Activated naive CD4-positive, alpha-beta T cell treated with anti-CD3 and anti-CD28 coated beads, Interleukin-2, amount 50 U/mL, for 16 hours (primary cell): ENCODE measurements around the gene PDXK.

Experiments used
- DNase-seq: peaks from one replicate; pipeline ENCODE4 v3.0.0-alpha.2; 2020

The PDXK gene

DNA sequence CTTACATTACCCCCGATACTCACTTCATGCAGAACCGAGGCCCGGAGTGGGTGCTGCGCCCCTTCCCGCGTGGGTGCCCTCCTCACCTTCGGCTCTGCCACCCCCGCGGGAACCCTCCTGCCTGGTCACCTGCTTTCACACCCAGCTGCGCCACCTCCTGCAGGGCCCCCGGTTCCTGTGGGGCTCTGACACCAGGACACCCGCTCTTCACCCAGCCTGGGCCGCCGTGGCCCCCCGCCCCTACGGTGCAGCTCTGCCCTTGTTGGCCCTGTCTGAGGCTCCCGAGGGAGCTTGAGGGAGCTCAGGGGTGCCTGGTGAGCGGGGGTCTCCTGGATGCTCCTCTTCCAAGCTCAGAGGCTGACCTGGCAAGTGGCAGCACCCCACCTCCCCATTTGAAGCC, 89.4 kb downstream of the PDXK start:
- DNase-seq: no peak

DNA sequence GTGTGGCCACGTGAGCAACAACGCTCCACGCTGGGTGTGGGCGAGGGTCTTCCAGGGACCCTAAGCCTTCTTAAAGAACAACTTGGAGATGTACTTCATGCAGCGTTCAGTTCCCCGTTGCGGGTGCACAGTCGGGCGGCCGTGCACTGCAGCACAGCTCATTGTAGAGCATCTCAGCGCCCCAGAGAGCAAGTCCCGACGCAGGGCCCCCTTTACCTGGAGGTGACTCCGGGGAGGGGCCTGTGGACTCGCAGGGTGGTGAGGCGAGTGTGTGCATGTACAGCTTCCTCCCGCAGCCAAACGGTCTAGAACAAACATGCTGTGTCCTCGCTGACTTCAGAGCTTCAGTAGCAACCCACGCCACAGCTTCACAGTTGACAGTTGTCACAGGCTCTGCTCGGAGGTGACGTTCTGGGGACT, 89.9 kb downstream of the PDXK start:
- DNase-seq: no peak

DNA sequence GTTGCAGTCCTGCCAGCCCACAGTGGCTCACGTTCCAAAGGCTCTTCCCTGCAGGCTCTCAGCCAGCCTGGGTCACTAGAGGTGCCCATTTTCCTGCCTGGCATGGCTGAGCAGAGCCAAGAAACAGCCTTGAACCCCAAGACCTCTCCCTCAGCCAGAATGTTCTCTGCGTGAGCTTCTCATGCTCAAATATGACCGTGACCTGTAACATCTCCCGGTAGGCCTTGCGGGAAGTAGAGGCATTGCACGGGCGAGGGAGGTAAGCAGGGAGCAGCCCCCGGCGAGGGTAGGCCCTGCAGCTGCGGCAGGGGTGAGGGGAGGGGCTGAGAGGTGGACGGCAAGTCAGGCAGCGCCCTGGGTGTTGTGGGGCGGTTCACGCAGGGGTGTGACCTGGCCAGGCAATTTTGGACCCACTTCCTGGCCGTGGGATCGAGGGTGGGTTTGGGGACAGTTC, 90.4 kb downstream of the PDXK start:
- DNase-seq: no peak

GRCh38 chr21:43809853-43810504, 91.0 kb downstream of the PDXK start:
- no peak for DNase-seq

DNA sequence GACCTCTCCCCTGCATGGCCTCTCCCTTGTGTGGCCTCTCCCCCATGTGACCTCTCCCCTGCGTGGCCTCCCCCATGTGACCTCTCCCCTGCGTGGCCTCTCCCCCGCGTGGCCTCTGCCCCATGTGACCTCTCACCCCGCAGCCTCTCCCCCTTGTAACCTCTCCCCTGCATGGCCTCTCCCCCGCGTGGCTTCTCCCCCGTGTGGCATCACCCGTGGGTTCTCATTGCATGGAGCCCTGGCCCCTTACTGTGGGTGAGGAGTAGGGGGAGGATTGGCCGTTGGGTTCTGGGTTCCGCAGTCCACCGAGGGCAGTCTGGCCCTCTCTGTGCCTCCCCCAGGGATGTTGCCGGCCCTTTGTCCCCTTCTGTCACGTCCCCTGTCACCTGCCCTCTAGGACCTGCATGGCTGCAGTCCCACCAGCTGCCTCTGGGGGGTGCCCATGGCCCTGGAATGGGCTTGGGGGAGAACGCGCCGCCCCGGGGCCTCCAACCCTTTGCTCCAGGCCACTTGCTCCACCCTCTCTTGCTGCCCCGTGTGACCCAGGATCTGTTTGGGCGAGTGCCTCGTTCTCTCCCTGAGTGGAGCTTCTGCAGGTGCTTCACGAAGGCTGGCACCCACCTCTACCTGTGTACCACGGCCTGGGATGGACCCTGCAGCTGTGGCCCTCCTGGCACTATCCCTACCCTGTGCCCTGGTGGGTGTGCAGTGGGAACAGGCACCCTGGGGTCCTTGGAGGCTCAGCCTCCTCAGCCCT, 91.8 kb downstream of the PDXK start:
- peak; percentile 90 for DNase-seq

GRCh38 chr21:43811262-43812105, 92.6 kb downstream of the PDXK start:
- no peak for DNase-seq
